Stimulated activated CD8-positive, alpha-beta memory T cell treated with anti-CD3 and anti-CD28 coated beads, Interleukin-15, amount 100 ng/mL, for 24 hours (primary cell): ENCODE measurements around the gene MAN1A2.

ENCODE experiments used
- DNase-seq: peaks from one replicate; pipeline ENCODE4 v3.0.0-alpha.2; 2020; ENCODE audit warnings: low read depth

MAN1A2 gene

GRCh38 chr1:117362986-117363385 is 4.3 kb upstream of the MAN1A2 start:
- no peak for DNase-seq

- DNase-seq: no peak
These were observed 3.6 kb upstream of the MAN1A2 start for GRCh38 chr1:117363571-117364048.

- no peak for DNase-seq
These were observed 3.0 kb upstream of the MAN1A2 start for GRCh38 chr1:117364240-117364639.

- no peak for DNase-seq
These were observed 1.7 kb upstream of the MAN1A2 start for GRCh38 chr1:117365350-117366176.

- DNase-seq: peak; percentile 75
These were observed 838 bp upstream of the MAN1A2 start for GRCh38 chr1:117366177-117367045.

GRCh38 chr1:117368116-117369108 is 1.2 kb downstream of the MAN1A2 start:
- no peak for DNase-seq

GRCh38 chr1:117370071-117370470 is 2.8 kb downstream of the MAN1A2 start:
- DNase-seq: no peak

GRCh38 chr1:117370509-117370908 is 3.3 kb downstream of the MAN1A2 start:
- no peak for DNase-seq

- DNase-seq: no peak
These were observed 4.3 kb downstream of the MAN1A2 start for GRCh38 chr1:117371441-117372151.

- no peak for DNase-seq
These were observed 5.7 kb downstream of the MAN1A2 start for GRCh38 chr1:117372863-117373412.

- DNase-seq: no peak
These were observed 6.7 kb downstream of the MAN1A2 start for GRCh38 chr1:117373932-117374331.

GRCh38 chr1:117375327-117375726 is 8.1 kb downstream of the MAN1A2 start:
- DNase-seq: no peak

GRCh38 chr1:117387060-117387633 is 19.9 kb downstream of the MAN1A2 start:
- no peak for DNase-seq

GRCh38 chr1:117388328-117388727 is 21.1 kb downstream of the MAN1A2 start:
- DNase-seq: no peak

GRCh38 chr1:117389284-117389683 is 22.0 kb downstream of the MAN1A2 start:
- no peak for DNase-seq

- DNase-seq: no peak
These were observed 22.5 kb downstream of the MAN1A2 start for GRCh38 chr1:117389779-117390178.

GRCh38 chr1:117392771-117393170 is 25.5 kb downstream of the MAN1A2 start:
- DNase-seq: no peak

GRCh38 chr1:117396074-117396473 is 28.8 kb downstream of the MAN1A2 start:
- DNase-seq: no peak

GRCh38 chr1:117396636-117397035 is 29.4 kb downstream of the MAN1A2 start:
- no peak for DNase-seq

GRCh38 chr1:117398957-117399356 is 31.7 kb downstream of the MAN1A2 start:
- no peak for DNase-seq
